AG09319 (cell line): ENCODE results near the gene TRIM2.
A peak's percentile ranks its signal among the peaks of the same experiment; 100 is the strongest.
"Not testable (repeated sequence)": the region's sequence is repeated elsewhere in the genome, so short reads cannot be mapped to it uniquely, and the experiment has no call there.

ENCODE experiments used
- DNase-seq: peaks from one replicate; pipeline ENCODE4 v3.0.0-alpha.2; 2010; ENCODE audit warnings: low read depth; ENCODE audit errors: extremely low read depth
- CTCF ChIP-seq: IDR thresholded peaks from 2 replicates; pipeline ENCODE4 v1.5.1; 2011; ENCODE audit warnings: low read depth, mild to moderate bottlenecking, inconsistent platforms, low read length, moderate library complexity

TRIM2 gene

GRCh38 chr4:153189016-153189801 is 15.0 kb upstream of the TRIM2 start:
- TF ChIP-seq CTCF: no peak
- no peak for DNase-seq

GRCh38 chr4:153191795-153192363 is 12.4 kb upstream of the TRIM2 start:
- no peak for TF ChIP-seq CTCF
- no peak for DNase-seq

GRCh38 chr4:153197301-153197700 is 6.9 kb upstream of the TRIM2 start:
- no peak for TF ChIP-seq CTCF
- DNase-seq: no peak

- DNase-seq: peak; percentile 34
- TF ChIP-seq CTCF: no peak
Observed at GRCh38 chr4:153198719-153199118, 5.5 kb upstream of the TRIM2 start.

DNA sequence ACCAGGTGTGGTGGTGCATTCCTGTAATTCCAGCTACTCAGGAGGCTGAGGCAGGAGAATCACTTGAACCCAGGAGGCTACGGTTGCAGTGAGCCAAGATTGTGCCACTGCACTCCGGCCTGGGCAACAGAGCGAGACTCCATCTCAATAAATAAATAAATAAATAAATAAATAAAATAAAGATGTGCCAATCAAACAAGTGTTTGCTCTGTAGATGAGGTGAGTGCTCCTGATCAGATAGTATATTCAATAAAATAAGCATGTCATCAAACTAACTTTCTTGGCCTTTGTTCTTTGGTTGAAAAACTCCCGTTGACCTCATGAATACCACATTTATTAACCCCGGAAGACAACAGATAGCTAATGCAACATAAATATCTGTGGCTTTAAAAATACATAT is 497 bp upstream of the TRIM2 start:
- DNase-seq: not testable (repeated sequence)

GRCh38 chr4:153204728-153205648 is 745 bp downstream of the TRIM2 start:
- DNase-seq: no peak
- no peak for TF ChIP-seq CTCF

DNA sequence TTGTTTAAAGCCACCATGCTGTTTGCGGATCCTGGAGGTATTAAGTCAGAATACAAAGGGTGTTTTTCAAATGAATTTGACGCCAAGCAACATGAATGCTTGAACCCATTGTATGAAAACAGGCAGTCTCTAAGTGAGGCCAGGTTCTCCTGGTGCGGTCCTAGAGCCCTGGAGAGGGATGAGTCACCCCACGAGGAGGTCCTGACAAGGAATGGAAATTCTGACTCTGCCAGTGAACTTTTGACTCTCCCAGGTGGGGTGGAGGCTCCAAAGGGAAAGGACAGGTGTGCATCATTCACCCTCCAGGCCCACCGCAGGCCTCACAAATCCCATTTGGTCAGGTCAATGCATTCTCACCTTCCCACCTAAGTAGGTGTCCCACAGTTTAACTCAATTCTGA is 1.5 kb downstream of the TRIM2 start:
- DNase-seq: no peak
- TF ChIP-seq CTCF: no peak
